OCI-LY3 (cell line): Measurements from ENCODE around the gene MEF2A.

Experiments used
- H2AFZ ChIP-seq: fragments of 200-600, 300-600 bp; shearing (Covaris generic); 2 replicates; pipeline ENCODE4 v1.6.0; 2014; ENCODE audit warnings: antibody characterized with exemption, low read depth, low read length
- H3K27ac ChIP-seq: fragments of 200-600, 300-600 bp; sonication (generic); 2 replicates; pipeline ENCODE4 v1.5.1; 2014; ENCODE audit warnings: mild to moderate bottlenecking, low read length, moderate library complexity, mixed read lengths
- H3K27me3 ChIP-seq: fragments of 200-600, 300-600 bp; sonication (generic); 2 replicates; pipeline ENCODE4 v1.6.1; 2014; ENCODE audit warnings: low read depth, low read length, mixed read lengths
- H3K36me3 ChIP-seq: fragments of 200-600, 300-600 bp; sonication (generic); replicated peaks from 2 replicates; pipeline ENCODE3; 2014; ENCODE audit warnings: low read depth, low read length, mixed read lengths
- H3K4me1 ChIP-seq: fragments of 300-600, 200-600 bp; sonication (generic); 2 replicates; pipeline ENCODE4 v1.6.1; 2014; ENCODE audit warnings: low read length, mixed read lengths
- H3K4me2 ChIP-seq: fragments of 200-600, 300-600 bp; sonication (generic); 2 replicates; pipeline ENCODE4 v1.6.1; 2014; ENCODE audit warnings: low read length, mixed read lengths
- H3K4me3 ChIP-seq: fragments of 300-600, 200-600 bp; sonication (generic); 2 replicates; pipeline ENCODE4 v1.5.1; 2014; ENCODE audit warnings: antibody characterized with exemption, mild to moderate bottlenecking, low read length, moderate library complexity
- H3K79me2 ChIP-seq: fragments of 300-600, 200-600 bp; shearing (Covaris generic); 2 replicates; pipeline ENCODE4 v1.6.1; 2014; ENCODE audit warnings: mild to moderate bottlenecking, low read length, mixed read lengths
- H3K9ac ChIP-seq: fragments of 300-600, 200-600 bp; shearing (Covaris generic); 2 replicates; pipeline ENCODE4 v1.6.0; 2014; ENCODE audit warnings: mild to moderate bottlenecking, low read length, moderate library complexity
- H3K9me3 ChIP-seq: fragments of 200-600, 300-600 bp; shearing (Covaris generic); 2 replicates; pipeline ENCODE4 v1.6.1; 2014; ENCODE audit warnings: low read length, mixed read lengths; ENCODE audit not compliant: insufficient read depth
- H4K20me1 ChIP-seq: fragments of 200-600, 300-600 bp; sonication (generic); 2 replicates; pipeline ENCODE4 v1.6.1; 2016; ENCODE audit warnings: low read length, mixed read lengths; ENCODE audit not compliant: insufficient read depth
- CTCF ChIP-seq: fragments of 200-600, 300-600 bp; sonication (generic); IDR thresholded peaks from 2 replicates; pipeline ENCODE4 v1.5.1; 2014; ENCODE audit warnings: antibody characterized with exemption, low read length, low read depth
- EZH2phosphoT487 ChIP-seq: fragments of 200-600 bp; shearing (Covaris generic); IDR thresholded peaks from 2 replicates; pipeline ENCODE4 v1.6.1; 2018; ENCODE audit warnings: antibody characterized with exemption, mixed run types, low read depth

The MEF2A gene

GRCh38 chr15:99526176-99526575, 39.6 kb upstream of the MEF2A start:
- Histone ChIP-seq H3K4me2 (no peak overlapping the region), H3K27ac (no peak overlapping the region), H3K27me3 (peaks cover 11% of the 10 kb centered on the region), H3K9me3 (no peaks in the 10 kb centered on the region), H2AFZ (no peak overlapping the region), H3K4me1 (peaks cover 7% of the 10 kb centered on the region), H4K20me1 (no peaks in the 10 kb centered on the region), H3K9ac (no peak overlapping the region), H3K79me2 (no peaks in the 10 kb centered on the region), H3K36me3 (no peaks in the 10 kb centered on the region), H3K4me3 (no peak overlapping the region)
- TF ChIP-seq EZH2phosphoT487 = no peak
- TF ChIP-seq CTCF = no peak

GRCh38 chr15:99526671-99527070, 39.1 kb upstream of the MEF2A start:
- H3K4me2 ChIP-seq = no peak overlapping the region
- no peaks in the 10 kb centered on the region for H3K36me3 ChIP-seq
- H3K27ac ChIP-seq = no peak overlapping the region
- H4K20me1 ChIP-seq = no peaks in the 10 kb centered on the region
- H3K27me3 ChIP-seq = peaks cover 11% of the 10 kb centered on the region
- TF ChIP-seq EZH2phosphoT487 = no peak
- no peak for TF ChIP-seq CTCF
- no peak overlapping the region for H3K4me3 ChIP-seq
- no peaks in the 10 kb centered on the region for H3K9me3 ChIP-seq
- no peak overlapping the region for H2AFZ ChIP-seq
- no peaks in the 10 kb centered on the region for H3K79me2 ChIP-seq
- no peak overlapping the region for H3K9ac ChIP-seq
- peaks cover 7% of the 10 kb centered on the region for H3K4me1 ChIP-seq

- H3K79me2 ChIP-seq = no peaks in the 10 kb centered on the region
- peaks cover 2% of the 10 kb centered on the region for H3K36me3 ChIP-seq
- no peaks in the 10 kb centered on the region for H3K4me1 ChIP-seq
- no peak overlapping the region for H2AFZ ChIP-seq
- H3K27ac ChIP-seq = no peak overlapping the region
- no peaks in the 10 kb centered on the region; the same call in 1 of the 2 replicates for H3K27me3 ChIP-seq
- no peaks in the 10 kb centered on the region for H4K20me1 ChIP-seq
- H3K9me3 ChIP-seq = no peaks in the 10 kb centered on the region
- no peak overlapping the region for H3K4me2 ChIP-seq
- TF ChIP-seq CTCF = no peak
- no peak for TF ChIP-seq EZH2phosphoT487
- no peak overlapping the region for H3K4me3 ChIP-seq
- no peak overlapping the region for H3K9ac ChIP-seq
These were observed 29.3 kb upstream of the MEF2A start for GRCh38 chr15:99536422-99537040.

- no peak overlapping the region for H3K4me2 ChIP-seq
- no peak overlapping the region for H2AFZ ChIP-seq
- no peaks in the 10 kb centered on the region; the same call in 1 of the 2 replicates for H3K27me3 ChIP-seq
- no peak overlapping the region for H3K27ac ChIP-seq
- H3K9ac ChIP-seq = no peak overlapping the region
- H4K20me1 ChIP-seq = no peaks in the 10 kb centered on the region
- H3K36me3 ChIP-seq = peaks cover under 1% of the 10 kb centered on the region
- no peaks in the 10 kb centered on the region for H3K4me1 ChIP-seq
- H3K9me3 ChIP-seq = no peaks in the 10 kb centered on the region
- H3K79me2 ChIP-seq = no peaks in the 10 kb centered on the region
- no peak overlapping the region for H3K4me3 ChIP-seq
- TF ChIP-seq EZH2phosphoT487 = no peak
- no peak for TF ChIP-seq CTCF
These were observed 28.4 kb upstream of the MEF2A start for GRCh38 chr15:99537344-99537743.
